Prostate gland (tissue), 2 donors: ENCODE results near the gene CLRN3. TPM values are rescaled to one million over a fixed set of nuclear protein-coding genes. Genes with fewer than 3 reads are reported as not detected.

Source experiments
- DNase-seq: peaks from one replicate; pipeline ENCODE4 v3.0.0-alpha.2; 2019; ENCODE audit warnings: low spot score
- H3K27ac ChIP-seq, 2 donors: fragments of 200-600 bp; sonication (generic); 2 replicates each; pipeline ENCODE4 v1.5.1; 2017 to 2019
- H3K27me3 ChIP-seq: fragments of 200-600 bp; sonication (generic); replicated peaks from 2 replicates; pipeline ENCODE4 v1.5.1; 2019; ENCODE audit not compliant: insufficient read depth
- H3K36me3 ChIP-seq, 2 donors: fragments of 200-600 bp; sonication (generic); 1 replicate in 1 of 2; 2 replicates in 1 of 2; pipeline versions ENCODE4 v1.5.1 to v1.8.1; 2017 to 2019
- H3K4me1 ChIP-seq: fragments of 200-600 bp; sonication (generic); replicated peaks from 2 replicates; pipeline ENCODE4 v1.5.1; 2019
- H3K4me3 ChIP-seq, 2 donors: fragments of 200-600 bp; sonication (generic); 2 replicates each; pipeline ENCODE4 v1.5.1; 2017 to 2019
- H3K9me3 ChIP-seq: fragments of 200-600 bp; sonication (generic); 2 replicates; pipeline ENCODE4 v1.5.1; 2017
- CTCF ChIP-seq, 4 experiments: fragments of 200-600 bp in 2 of 4; fragments of 450-650 bp in 2 of 4; sonication (generic) in 2 of 4; IDR thresholded peaks; 1 replicate in 3 of 4; 2 replicates in 1 of 4; pipeline ENCODE4 v1.5.1; 2016 to 2019; ENCODE audit warnings: antibody characterized with exemption in 4 of 4, mild to moderate bottlenecking in 2 of 4, moderate library complexity in 2 of 4
- POLR2A ChIP-seq: fragments of 450-650 bp; IDR thresholded peaks from one replicate; pipeline ENCODE4 v1.6.1; 2016; ENCODE audit warnings: antibody characterized with exemption, mild to moderate bottlenecking
- POLR2AphosphoS5 ChIP-seq: sonication (generic); formaldehyde crosslinking; IDR thresholded peaks from one replicate; pipeline ENCODE4 v1.6.1; 2017; ENCODE audit warnings: antibody characterized with exemption
- WGBS: methylation state at CpG from one replicate; pipeline ENCODE4 v1.1.5; 2018; 5-methylcytosine and 5-hydroxymethylcytosine counted together
- intact Hi-C: fragments of 100-400 bp; cut with DNase I; formaldehyde crosslinking; loops from one replicate; pipeline ENCODE4 v1.14.2; 2022
- total RNA-seq, 2 donors: library from RNA; depleted of rRNA; stranded (reverse); fragments of >200 nt; gene quantifications; one replicate each; pipeline ENCODE4 v1.1.0, GENCODE V29; 2016

The CLRN3 gene
- total RNA-seq, 2 donors from 2014 or later: not detected

- no peaks in the 10 kb centered on the region for H3K9me3 ChIP-seq
- no peaks in the 10 kb centered on the region for H3K36me3 ChIP-seq
- WGBS: 88% methylated on average over 12 of the region's 12 CpGs
- H3K27me3 ChIP-seq: no peaks in the 10 kb centered on the region
- no peaks in the 10 kb centered on the region for H3K4me1 ChIP-seq
- no peak overlapping the region for H3K4me3 ChIP-seq
- intact Hi-C loops: no loop called here
- H3K27ac ChIP-seq: no peak overlapping the region
- TF ChIP-seq POLR2A (no peak), CTCF (IDR thresholded peaks at IDR 0.05) (no peak), POLR2AphosphoS5 (no peak)
- no peak for DNase-seq
Measured at GRCh38 chr10:127922675-127923366, 30.1 kb upstream of the CLRN3 start.

DNA sequence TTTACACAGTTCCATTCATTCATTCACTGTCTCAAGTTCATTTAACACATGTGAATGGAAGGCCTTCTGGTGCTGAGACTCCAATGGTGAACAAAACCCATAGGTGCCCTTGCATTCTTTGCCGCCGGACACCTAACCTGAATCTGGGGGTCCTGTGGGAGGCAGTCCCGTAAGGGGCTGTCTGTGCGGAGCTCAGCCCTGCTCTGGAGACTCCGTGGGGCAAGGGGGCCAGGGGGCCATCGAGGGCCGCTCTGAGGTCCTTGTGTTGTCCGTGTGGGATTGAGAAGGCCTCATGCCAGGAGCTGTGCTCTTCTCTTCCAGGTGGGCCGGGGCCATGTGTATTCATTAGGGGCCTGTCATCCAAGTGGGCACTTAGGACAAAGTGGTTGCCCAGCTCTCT lies 29.5 kb upstream of the CLRN3 start:
- H3K36me3 ChIP-seq: no peaks in the 10 kb centered on the region
- intact Hi-C loops: no loop called here
- no peak overlapping the region for H3K27ac ChIP-seq
- H3K4me1 ChIP-seq: no peaks in the 10 kb centered on the region
- H3K4me3 ChIP-seq: no peak overlapping the region
- TF ChIP-seq POLR2AphosphoS5: no peak
- TF ChIP-seq POLR2A: no peak
- TF ChIP-seq CTCF (IDR thresholded peaks at IDR 0.05): no peak
- H3K9me3 ChIP-seq: no peaks in the 10 kb centered on the region
- no peak for DNase-seq
- H3K27me3 ChIP-seq: no peaks in the 10 kb centered on the region
- 91% methylated on average over 9 of the region's 9 CpGs for WGBS

DNA sequence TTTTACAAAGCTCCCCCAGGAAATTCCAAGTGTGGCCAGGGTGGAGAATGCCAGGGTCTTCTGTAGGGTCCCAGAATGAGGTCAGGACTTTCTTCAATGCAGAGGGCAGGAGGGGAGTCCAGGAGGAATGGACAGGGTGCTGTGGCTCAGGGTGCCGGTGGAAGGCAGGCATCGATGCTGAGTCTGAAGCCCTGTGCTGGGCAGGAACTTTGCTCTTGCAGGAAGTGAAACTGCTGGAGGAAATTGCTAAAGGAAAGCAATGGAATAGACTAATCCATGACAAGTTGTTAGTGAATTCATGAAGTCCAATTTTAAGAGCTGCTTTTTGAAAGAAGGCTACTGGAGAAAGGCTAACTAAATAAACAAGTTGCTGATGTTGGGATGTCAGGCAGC lies 29.0 kb upstream of the CLRN3 start:
- Histone ChIP-seq H3K4me1 (no peaks in the 10 kb centered on the region), H3K27me3 (no peaks in the 10 kb centered on the region), H3K4me3 (no peak overlapping the region), H3K36me3 (no peaks in the 10 kb centered on the region), H3K9me3 (no peaks in the 10 kb centered on the region), H3K27ac (no peak overlapping the region)
- DNase-seq: no peak
- 75% methylated on average over 2 of the region's 2 CpGs for WGBS
- intact Hi-C loops: no loop called here
- TF ChIP-seq POLR2A: no peak
- TF ChIP-seq CTCF (IDR thresholded peaks at IDR 0.05): no peak

DNA sequence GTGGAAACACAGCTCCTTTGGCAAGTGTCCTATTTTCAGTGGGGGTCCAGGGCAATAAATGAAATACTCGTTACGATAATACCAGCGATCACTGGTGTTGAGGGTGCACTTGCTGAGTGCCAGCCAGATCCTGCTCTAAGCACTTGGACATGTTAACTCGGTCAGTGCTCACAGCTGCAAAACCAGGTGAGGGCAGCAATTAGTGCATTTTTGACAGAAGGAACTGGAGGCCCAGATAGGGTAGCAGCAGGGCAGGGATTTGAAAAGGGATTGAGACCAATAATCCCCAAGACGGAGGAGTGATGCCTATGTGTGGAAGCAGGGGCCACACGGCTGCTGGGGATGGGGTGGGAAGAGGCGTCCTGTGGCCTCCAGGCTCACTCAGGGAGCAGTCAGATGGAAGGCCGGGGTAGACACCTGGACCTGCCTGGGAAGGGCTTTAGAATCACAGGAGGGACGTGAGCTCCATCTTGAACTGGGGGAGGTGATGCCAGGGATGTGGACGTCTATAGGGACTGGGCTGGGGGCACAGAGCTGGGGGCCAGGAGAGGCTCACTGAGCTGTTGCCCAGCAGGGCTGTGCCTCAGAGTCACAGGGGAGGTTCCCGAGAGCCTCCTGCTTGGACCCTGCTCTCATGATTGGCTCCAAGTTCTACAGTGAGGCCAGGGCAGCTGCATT lies 28.5 kb upstream of the CLRN3 start:
- Histone ChIP-seq H3K27ac (no peak overlapping the region), H3K9me3 (no peaks in the 10 kb centered on the region), H3K4me3 (no peak overlapping the region), H3K27me3 (no peaks in the 10 kb centered on the region), H3K4me1 (no peaks in the 10 kb centered on the region), H3K36me3 (no peaks in the 10 kb centered on the region)
- 97% methylated on average over 11 of the region's 11 CpGs for WGBS
- intact Hi-C loops: no loop called here
- TF ChIP-seq POLR2AphosphoS5: no peak
- TF ChIP-seq POLR2A: no peak
- TF ChIP-seq CTCF (IDR thresholded peaks at IDR 0.05): no peak
- DNase-seq: no peak
